ENCODE measurements around the gene AGAP1.

- TF ChIP-seq POLR2AphosphoS5 (IDR thresholded peaks at IDR 0.05; ENCODE audit: low read depth, low read length) (no peak), POLR2A (IDR thresholded peaks at IDR 0.05; ENCODE audit: low read depth, low read length) (no peak)
These were observed 35.8 kb downstream of the AGAP1 start for GRCh38 chr2:235529621-235530020.

All from GM12892 (cell line).